GM19463 (cell line): ENCODE data around the gene LNP1.
A peak's percentile ranks its signal among the peaks of the same experiment; 100 is the strongest.

Experiments used
- ATAC-seq: cut with Tn5 transposase; IDR thresholded peaks from one replicate; pipeline ENCODE4 v1.9.1; 2021; ENCODE audit warnings: mild to moderate bottlenecking, moderate library complexity; ENCODE audit not compliant: unreplicated experiment

The LNP1 gene

DNA sequence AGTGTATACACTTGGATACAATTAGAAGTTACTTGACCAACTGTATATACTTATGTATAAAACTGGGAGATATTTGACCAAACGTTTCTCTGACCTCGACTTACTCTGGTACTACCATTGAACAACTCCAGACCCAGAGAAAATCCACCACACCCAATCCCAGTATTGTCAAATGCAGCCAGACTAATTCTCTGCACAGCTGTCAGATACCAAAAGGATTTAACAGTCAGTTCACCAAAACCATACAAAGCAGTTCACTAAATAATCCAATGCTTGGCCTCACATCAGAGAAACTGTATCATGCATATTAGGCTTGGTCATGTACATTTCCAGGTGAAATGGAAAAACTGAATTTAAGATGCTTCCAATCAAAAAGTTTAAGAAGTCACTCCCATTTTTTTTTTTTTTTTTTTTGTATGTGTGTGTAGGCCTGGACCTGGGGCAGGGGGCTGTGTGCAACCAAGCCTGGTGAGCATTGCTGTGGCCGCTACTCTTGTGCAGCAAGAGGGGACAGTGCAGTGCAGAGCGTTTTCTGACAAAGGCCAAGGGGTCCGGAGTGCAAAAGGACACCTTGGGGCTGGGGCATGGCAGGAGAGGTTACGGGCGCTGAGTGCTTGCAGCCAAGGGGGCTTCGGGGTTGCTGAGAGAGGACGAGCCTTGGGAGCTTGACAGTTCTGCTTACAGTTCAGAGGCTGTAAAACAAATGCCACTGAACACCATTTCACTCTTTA is 1.8 kb upstream of the LNP1 start:
- no peak for ATAC-seq

DNA sequence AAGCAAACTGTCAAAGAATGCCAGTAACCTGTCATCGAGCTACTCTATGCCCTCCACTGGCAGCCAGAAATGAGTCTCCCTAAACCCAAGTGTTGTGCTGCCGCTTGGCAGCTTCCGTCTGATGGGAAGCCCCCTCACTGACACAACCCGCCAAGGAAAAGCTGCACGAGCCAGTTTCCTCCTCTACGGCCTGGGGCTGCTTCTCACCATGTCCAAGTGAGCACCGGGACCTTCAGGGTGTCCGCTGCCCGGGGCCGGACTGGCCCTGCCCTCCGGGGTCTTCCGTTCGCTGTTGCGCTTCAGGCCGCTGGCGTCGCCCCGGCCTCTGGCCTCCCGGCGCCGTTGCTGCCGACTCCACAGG is 940 bp upstream of the LNP1 start:
- ATAC-seq, result peak; percentile 11

DNA sequence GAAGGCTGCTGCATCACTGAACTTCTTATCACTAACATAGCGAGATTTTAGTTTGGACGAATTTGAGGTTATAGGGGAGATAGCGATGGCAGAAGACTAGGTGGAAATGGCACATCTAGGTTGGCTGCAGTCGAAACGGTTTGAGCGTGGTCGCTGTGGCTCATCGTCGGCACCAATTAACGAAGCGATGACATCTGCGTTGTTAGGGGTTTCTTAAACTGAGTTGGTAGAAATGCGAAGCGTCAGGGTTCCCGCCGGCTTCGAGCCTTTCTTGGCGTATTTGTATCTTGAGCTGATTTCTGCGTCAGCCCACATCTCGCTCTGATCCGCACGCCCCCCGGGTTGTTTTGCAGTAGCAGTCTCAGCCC is 319 bp downstream of the LNP1 start:
- peak; percentile 8 for ATAC-seq

DNA sequence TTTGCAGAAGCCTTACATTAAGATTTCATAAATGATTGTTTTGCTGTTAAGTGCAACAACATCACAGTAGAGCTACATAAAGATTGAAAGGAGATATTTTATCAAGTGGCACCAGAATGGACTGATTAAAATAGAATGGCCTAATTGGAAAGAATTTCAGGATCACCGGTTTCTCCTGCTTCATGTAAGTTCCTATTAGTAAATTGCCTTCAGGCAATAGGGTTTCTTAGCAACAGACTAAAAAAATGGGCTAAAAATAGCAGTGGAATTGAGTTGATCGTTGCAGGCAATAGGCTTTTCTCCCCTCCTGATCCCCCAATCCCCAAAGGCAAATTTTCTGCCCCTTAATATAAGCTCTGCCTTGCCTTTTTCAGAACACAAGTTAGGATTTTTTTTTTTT is 917 bp downstream of the LNP1 start:
- no peak for ATAC-seq

DNA sequence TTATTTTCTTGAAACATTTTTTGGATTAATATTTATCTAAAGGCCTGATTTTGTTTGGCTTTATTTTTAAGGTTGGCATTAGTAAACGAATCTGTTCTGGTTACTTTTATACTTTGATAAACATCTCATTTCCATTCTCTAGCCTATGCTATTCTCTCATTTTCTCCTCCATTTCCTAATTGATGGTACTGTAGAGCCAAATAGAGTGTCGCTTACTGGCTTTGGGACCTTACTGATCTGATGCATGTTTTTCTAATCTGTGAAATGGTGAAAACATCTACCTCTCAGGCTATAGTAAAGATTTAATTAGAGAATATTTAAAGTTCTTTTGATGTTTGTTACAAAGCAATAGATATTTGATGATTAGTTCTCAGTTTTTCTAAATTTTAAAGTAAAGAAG is 1.6 kb downstream of the LNP1 start:
- ATAC-seq, result no peak

DNA sequence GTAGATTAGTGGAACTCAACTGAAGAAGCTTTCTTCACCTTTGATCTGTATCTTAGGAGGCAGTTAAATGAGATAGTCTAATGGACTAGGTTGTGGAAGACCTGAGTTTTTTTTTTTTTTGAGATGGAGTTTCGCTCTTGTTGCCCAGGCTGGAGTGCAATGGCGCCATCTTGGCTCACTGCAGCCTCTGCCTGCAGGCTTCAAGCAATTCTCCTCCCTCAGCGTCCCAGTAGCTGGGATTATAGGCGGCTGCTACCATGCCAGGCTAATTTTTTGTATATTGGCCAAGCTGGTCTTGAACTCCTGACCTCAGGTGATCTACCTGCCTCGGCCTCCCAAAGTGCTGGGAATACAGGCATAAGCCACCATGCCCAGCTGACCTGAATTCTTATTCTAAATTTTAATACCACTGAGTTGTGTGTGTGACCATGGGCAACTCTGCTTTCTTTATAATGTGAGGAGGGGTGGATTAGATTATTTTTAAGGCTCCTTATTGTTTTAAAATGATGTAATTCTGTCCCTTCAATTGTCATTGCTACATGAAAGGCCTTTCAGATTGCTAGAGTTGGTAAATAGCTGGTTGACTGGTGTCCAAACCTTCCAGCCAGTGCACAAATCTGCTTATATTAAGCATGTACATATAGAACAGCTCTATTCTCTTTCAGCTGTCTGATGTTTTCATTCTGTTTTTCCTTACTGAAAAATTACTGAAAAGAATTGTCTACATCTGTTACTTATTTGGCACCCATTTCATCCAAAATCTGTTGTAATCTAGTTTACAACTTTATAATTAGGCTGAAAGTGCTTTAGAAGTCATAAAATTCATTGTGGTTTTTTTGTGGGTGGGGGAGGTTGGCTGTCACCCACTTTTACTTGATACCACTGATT is 2.3 kb downstream of the LNP1 start:
- no peak for ATAC-seq

DNA sequence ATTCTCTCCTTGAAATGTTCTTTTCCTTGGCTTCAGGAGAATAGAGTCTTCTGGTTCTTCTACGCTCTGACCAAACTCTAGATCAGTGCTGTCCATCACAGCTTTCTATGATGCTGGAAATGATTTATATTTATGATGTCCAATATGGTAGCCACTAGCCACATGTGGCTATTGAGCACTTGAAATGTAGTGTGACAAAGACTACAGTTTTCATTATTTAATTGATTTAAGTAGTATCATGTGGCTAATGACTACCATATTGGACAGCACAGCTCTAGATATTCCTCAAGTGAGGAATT is 2.9 kb downstream of the LNP1 start:
- ATAC-seq, result no peak

DNA sequence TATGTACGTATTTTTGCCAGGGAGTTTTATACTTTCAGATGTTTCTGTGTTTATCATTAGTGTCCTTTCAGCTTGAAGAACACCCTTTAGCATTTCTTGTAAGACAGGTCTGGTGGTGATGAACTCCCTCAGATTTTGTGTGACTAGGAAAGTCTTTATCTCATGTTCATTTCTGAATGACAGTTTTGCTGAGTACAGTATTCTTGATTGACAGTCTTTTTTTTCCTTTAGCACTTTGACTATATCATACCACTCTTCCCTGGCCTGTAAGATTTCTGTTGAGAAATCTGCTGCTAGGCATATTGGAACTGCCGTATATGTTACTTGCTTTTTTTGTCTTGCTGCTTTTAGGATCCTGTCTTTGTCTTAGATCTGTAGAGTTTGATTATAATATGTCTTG is 5.8 kb downstream of the LNP1 start:
- no peak for ATAC-seq

DNA sequence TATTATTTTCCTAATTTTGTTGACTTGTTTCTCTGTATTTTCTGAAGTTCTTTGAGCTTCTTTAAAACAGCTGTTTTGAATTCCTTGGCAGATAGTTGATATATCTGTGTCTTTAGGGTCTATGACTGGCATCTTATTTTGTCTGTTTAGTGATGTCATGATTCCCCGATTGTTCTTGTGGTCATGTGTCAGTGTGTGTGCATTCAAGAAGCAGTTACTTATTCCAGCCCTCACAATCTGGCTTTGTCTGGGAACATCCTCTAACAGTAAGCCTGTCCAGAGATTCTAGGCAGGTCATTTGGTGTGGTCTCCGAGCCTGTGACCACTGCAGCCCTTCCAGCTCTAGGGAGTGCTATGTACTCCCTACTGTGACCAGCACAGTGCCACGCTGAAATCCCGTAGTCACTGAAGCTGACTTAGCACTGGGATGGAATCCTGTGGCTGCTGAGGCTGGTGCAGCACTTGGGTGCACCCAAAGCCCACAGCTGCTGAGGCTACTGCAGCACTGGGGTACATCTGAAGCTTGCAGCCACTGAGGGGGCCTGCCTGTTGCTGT is 6.7 kb downstream of the LNP1 start:
- ATAC-seq, result no peak

DNA sequence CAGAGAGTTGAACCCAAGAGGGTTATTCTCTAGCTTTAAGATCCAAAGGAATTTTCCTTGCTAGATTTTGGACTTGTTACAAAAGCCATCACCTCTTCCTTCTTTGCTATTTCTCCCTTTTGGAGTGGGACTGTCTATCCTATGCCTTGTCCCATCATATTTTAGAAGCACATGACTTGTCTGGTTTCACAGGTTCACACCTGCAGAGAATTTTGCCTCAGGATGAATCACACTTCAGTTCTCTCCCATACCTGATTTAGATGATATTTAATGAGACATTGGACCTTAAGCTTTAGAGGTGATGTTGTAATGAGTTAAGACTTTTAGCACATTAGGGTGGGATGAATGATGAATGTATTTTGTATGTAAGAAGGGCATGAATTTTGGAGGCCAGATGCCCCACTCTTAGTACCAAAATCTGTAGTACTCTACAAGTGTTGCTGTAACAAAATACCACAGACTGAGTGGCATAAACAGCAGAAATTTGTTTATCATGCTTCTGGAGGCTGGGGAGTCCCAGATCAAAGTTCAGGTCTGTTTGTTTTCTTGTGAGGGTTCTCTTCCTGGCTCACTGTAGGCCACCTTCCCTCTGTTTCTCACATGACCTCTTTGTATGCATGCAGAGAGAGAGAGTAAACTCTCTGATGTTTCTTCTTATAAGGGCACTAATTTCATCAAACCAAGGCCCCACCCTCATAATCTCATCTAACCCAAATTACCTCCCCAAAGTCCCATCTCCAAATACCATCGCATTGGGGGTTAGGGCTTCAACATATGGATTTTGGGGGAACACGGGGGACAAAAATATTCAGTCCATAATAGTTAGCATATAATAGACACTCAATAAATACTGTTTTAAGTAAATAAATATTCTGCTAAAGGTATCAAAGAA is 10.0 kb downstream of the LNP1 start:
- ATAC-seq, result no peak

DNA sequence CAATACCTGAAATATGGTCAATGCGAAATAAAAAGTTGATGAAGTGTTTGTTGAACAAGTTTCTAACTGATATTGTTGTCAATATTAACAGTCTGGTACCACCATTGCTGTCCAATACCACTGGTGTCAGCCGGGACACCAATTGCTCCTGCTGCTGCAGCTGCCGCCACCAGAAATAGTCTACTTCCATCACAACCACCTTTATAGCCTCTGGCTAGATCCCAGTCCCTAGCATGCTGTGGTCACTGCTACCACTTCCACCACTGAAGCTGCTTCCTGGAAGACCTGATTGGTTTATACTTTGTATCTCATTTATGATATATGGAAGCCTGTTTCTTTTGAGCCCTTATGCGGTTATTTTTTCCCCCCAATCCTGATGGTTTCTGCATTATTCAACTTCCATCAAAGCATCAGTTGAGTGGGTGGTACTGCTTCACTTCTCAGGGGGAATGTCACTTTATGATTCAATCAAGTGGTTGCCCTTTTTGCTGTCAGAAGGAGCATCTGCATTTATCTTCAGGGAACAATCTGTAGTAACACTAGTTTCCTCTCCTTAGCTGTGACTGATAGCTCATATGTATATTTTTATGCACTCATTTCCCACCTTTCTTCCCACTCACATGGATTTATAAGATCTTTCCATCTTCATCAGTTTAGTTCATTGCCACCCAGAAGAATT is 11.7 kb downstream of the LNP1 start:
- ATAC-seq, result no peak

DNA sequence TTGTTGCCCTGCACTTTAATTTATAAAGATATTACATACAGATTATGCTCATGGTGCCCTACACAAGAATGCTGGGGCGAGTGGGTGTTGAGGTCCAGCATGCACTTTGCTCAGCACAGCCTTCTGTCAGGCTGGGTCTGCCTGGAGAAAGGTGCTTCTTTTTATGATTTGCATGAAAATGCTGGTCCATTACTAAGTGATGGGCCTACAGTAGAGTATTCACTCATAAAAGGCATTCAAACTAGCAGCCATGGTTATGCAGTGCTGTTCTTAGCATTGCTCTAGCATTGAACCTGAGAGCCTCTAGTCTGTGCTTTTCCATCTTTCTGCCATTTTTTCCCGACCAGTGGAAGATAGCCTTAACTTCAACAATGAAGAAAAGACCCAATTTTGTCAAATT is 12.3 kb downstream of the LNP1 start:
- no peak for ATAC-seq

DNA sequence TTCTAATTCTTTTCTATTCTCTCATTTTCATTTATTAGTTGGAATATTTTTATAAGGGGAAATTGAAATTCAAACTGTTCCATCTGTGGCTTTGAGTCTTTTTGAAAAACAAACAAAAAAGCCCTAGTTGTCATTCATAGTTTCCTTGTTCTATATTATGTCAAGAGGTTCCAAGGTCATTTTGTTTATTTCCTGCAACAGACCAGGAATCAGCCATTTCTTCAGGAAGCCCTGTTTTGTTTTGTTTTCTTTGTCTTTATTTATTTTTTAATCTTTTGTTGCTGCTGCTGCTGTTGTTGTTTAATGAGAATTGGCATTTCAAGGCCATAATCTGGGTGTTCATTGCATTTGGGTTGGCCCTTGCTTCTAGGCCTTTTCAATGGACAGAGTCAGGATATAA is 14.8 kb downstream of the LNP1 start:
- no peak for ATAC-seq

DNA sequence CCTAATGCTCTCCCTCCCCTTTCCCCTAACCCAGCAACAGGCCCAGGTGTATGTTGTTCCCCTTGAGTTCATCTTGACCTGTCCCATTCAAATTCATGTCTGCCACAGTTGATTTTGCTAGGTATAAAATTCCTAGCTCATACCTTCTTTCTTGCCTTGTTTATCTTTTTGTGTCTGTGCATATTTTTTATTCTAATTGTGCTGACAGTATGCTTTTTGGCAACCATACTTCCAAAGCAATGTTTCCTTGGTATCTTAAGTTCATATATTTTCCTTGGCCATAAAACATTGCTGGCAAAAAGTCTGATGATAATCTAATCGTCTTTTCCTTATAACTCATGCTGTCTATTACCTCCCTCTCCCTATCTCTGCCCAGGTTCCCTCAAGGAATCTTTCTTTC is 15.5 kb downstream of the LNP1 start:
- no peak for ATAC-seq

DNA sequence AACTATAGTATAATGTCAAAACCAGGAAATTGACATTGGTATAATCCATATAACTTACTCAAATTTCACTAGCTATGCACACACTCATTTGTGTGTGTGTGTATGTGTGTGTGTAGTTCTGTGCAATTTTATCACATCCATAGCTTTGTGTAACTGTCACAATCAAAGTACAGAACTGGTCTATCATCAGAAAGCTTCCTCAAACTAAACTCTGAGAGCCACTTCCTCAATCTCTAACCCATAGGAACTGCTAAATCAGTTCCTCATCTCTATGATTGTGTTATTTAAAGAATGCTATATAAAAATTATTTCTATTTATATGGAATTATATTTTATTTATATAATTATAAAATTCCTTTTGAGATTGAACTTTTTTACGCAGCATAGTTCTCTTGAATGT is 18.1 kb downstream of the LNP1 start:
- ATAC-seq, result no peak

DNA sequence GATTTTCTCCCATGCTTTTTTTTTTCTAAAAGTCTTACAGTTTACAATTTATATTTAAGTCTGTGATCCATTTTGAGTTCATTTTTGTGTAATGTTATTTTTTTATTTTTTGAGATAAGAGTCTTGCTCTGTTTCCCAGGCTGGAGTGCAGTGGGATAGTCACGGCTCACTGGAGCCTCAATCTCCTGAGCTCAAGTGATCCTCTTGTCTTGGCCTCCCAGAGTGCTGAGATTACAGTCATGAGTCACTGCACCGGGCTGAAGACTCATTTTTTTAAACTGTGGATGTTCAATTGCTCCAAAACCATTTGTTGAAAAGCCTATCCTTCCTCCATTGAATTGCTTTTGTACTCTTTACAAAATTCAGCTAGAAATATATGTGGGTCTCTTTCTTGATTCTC is 19.5 kb downstream of the LNP1 start:
- no peak for ATAC-seq

DNA sequence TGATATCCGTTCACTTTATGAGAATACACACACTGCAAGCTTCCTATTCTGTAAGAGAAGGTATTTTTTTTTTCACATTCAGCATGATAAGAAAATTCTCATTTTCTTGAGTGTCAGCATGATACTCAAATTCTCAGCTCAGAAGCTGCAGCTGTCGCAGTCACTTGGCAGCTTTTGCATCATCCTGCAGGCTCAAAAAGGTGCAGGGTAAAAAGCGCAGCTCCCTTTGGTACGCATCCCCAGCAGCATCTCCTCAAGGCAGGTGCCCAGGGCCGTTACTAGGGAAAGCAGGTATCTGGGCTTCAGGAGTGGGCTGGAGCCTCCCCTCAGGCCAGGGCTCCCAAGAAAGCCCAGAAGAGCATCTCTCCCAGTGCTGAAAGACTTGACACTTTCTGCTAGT is 22.3 kb downstream of the LNP1 start:
- ATAC-seq, result no peak

DNA sequence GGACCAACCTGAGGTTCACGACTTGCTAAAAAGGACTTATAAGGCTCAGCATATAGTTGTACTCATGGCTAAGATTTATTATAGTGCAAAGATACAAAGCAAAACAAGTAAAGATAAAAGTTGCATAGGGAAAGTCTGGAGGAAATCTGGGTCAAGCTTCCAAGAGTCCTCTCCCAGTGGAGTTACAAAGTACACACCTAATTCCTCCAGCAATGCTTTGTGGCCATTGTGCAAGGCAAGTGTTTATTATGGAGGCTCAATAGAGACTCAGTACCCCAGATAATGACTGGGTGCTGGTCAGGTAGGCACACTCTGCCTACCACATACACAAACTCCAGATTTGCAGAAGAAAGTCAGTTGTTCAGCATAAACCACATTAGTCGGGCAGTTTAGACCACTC is 22.9 kb downstream of the LNP1 start:
- no peak for ATAC-seq

DNA sequence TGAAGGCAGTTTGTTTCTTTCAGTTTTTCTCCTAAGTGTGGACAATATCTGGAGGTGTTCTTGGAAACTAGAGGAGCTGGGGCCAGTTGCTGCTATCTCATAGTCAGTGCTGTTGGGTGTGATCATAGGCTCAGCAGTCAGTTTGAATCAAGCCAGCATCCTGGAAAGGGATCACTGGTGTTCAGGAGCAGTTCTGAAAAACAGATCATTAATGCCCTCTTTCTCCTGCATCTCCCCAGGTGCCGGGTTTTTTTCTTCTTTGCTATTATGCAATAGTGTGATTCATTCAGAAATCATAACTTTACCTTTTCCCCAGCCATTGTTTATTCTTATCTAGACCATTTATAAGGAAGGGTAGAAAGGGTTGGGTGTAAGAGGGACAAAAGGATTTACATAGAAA is 24.0 kb downstream of the LNP1 start:
- ATAC-seq, result no peak

DNA sequence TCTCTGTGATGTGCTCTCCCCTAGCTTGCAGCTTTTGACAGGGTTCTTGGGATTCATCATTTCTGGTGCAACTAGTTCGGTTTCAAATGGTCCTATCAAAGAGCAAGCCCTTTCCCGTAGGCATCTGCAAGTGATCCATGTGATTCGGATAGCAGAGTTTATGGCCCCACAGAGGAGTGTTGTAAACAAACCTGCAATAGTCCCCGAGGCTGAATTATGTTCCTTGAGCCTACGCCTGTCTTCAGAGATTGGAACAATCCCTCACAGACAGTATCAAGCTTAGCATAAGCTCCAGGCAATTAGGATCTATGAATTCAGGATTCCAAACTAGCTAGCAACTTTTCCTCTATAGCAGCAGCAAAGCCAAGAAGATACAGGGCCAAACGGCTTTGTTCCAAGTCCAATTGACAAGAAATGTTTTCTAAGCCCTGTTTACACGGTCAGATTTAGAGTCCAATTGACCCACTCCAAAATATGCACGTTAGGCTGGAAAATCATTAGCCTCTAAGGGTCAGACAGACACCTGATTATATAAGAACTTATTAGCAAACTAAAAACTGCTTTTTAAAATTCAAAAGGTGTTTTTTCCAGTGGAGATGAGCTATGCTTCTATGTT is 24.8 kb downstream of the LNP1 start:
- ATAC-seq, result no peak

DNA sequence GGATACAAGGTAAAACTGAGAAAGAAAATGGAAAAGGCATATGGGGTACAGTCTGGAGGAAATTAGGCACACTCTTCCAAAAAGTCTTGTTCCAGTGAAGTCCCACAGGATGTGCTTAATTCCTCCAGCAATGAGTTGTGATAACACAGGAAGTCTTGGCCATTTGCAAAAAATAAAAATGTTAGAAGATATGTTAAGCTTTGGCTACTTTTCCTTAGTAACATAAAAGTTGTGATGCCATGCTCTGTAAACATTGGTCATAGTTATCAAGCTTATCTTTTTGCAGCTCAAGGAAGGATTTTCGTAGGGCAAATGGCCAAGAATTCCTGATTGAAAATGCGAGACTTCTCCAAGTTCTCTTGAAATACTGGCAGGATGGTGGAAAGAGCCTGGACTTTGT is 26.4 kb downstream of the LNP1 start:
- no peak for ATAC-seq
